ENCODE data around the gene LSM14A.
"Not testable (repeated sequence)": the region's sequence is repeated elsewhere in the genome, so short reads cannot be mapped to it uniquely, and the experiment has no call there.

Gene LSM14A

GRCh38 chr19:34189917-34190425, 17.7 kb downstream of the LSM14A start:
- DNase-seq (ENCODE audit: low read depth in 3 of 3) = no peak

DNA sequence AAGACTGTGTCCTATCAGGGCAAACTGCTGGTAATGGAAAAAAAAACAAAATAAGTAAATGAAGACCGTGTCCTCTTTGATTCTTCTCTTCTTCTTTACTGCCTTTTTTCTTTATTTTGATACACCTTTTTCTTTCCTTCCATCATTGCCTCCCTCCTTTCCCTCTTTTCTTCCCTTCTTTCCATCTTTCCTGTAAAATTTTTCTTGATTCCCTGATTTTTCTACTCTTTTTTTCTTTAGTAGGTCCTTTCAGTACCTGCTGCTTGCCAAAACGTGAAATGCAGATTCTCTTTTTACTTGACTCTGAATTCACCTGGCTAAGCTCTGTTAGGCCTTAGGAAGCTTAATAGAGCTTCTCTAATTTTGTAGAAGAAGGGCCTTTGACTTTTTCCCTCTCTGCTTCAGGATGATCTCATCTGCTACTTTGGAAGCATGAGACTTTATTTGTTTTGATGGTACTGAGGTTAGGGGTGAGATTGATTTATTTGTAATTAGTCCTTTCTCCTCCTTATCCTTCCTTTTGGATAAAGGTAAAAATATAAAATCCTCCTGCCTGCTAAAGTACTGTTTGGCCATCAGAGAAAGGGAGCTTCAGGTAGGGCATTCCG, 19.2 kb downstream of the LSM14A start:
- no peak for DNase-seq (ENCODE audit: low read depth in 3 of 3)

- DNase-seq (ENCODE audit: low read depth in 3 of 3) = no peak
Measured at GRCh38 chr19:34193439-34193838, 21.1 kb downstream of the LSM14A start.

DNA sequence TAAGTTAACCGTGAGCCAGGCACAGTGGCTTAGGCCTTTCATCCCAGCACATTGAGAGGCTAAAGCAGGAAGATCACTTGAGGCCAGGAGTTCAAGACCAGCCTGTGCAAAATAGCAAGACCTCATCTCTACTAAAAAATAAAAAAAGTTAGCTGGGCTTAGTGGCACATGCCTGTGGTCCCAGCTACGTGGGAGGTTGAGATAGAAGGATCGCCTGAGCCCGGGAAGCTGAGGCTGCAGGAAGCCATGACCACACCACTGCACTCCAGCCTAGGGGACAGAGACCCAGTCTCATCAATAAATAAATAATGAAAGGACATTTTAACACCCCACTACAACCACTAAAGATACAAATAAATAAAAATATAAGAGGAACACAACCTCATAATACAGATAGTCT, 21.6 kb downstream of the LSM14A start:
- DNase-seq (ENCODE audit: low read depth in 3 of 3) = no peak

DNA sequence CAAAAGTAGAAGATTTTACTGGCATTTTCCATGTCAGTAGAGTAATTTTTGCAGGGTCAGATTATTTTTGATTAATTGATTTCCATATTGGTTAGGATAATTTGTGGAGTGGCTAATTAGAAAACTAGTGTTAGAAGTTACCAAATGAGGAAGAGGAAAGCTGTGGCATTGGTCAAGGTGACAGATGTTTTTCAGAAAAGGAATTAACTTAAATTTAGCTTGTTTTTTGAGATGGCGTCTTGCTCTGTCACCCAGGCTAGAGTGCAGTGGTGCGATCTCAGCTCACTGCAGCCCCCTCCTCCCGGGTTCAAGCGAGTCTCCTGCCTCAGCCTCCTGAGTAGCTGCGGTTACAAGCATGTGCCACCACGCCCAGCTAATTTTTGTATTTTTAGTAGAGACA, 28.8 kb downstream of the LSM14A start:
- no peak for DNase-seq (ENCODE audit: low read depth in 3 of 3)

DNA sequence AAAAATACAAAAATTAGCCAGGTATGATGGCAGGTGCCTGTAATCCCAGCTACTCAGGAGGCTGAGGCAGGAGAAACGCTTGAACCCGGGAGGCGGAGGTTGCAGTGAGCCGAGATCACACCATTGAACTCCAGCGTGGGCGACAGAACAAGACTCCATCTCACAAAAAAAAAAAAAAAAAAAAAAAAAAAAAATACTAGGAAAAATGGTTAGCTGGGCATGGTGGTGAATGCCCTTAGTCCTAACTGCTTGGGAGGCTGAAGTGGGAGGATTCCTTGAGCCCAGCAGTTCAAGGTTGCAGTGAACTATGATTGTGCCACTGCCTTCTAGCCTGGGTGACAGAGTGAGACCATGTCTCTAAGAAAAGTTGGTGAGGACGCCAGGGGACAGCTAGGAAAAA, 33.0 kb downstream of the LSM14A start:
- not testable (repeated sequence) for DNase-seq (ENCODE audit: low read depth in 3 of 3)

DNA sequence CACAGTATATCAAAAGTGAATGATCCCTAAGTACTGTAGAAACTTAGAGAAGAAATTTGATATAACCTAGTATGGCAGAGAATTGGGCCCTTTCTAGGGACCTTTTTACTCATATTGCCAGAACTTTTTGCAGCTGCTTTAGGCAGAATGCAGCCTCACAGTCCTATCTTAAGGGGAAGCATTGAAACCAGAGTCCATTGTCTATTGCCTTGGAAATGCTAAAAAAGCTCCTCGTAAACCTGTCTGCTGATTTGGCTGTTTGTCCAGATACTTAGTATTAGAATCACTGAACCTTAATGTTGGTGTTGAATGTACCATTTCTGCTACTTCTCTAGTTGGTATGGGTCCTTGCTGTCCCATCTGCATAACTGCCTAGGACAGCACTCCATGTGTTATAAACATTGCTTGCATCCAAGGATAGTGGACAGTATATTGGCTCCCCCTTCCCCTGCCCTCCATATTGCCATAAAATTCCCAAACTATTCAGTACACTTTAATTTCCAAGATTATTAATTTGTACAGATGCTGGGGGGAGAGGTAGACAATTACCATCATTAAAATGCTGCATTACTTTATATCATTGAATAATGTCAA, 36.1 kb downstream of the LSM14A start:
- DNase-seq (ENCODE audit: low read depth in 3 of 3) = no peak

GRCh38 chr19:34209726-34210125, 37.4 kb downstream of the LSM14A start:
- no peak for DNase-seq (ENCODE audit: low read depth in 3 of 3)

DNA sequence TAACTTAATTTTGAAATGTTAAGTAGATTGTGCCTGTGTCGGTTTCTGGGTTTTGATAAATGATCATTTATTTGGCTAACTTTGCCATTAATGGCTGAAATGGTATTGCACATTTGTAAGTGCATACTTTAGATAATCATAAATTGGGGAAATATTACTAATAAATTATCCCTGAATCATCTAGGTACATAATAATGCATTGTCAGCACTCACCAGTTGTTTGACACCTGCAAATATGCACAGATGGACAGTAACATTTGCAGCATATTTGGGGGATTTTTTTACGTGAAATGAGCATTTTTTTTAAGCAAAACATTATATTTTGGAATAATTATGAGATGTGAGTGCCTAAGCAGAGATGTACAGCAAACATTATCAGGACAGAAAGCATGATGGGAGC, 41.0 kb downstream of the LSM14A start:
- no peak for DNase-seq (ENCODE audit: low read depth in 3 of 3)

DNA sequence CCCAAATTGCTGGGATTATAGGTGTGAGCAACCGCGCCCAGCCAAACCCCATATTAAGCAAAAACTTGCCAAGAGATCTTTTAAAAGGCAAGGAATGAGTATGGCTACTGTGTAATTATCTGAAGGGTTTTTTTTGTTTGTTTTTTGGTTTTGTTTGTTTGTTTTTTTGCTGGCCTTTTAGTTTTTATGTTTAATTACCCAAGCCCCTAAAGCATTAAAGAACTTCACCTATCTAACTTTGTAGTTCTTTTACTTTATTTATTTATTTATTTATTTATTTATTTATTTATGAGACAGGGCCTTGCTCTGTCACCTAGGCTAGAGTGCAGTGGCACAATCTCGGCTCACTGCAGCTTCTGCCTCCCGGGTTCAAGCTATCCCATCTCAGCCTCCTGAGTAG, 41.7 kb downstream of the LSM14A start:
- no peak for DNase-seq (ENCODE audit: low read depth in 3 of 3)

GRCh38 chr19:34215006-34215665, 42.8 kb downstream of the LSM14A start:
- DNase-seq (ENCODE audit: low read depth in 3 of 3) = no peak

DNA sequence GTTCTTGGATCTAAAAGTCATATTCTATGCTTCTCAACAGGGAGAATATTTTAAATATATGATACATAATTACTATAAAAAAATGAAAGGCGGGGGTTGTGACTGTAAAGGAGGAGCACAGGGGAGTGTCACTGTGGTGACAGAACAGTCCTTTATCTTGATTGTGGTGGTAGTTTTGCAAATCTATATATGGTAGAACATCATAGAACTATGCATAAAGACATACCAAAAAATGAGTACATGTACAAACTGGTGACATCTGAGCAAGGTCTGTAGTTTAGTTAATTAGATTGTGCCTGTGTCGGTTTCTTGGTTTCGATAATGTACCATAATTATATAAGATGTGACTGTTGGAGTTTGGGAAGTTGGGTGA, 43.3 kb downstream of the LSM14A start:
- DNase-seq (ENCODE audit: low read depth in 3 of 3) = no peak

GRCh38 chr19:34216745-34217219, 44.5 kb downstream of the LSM14A start:
- DNase-seq (ENCODE audit: low read depth in 3 of 3) = not testable (repeated sequence)

DNA sequence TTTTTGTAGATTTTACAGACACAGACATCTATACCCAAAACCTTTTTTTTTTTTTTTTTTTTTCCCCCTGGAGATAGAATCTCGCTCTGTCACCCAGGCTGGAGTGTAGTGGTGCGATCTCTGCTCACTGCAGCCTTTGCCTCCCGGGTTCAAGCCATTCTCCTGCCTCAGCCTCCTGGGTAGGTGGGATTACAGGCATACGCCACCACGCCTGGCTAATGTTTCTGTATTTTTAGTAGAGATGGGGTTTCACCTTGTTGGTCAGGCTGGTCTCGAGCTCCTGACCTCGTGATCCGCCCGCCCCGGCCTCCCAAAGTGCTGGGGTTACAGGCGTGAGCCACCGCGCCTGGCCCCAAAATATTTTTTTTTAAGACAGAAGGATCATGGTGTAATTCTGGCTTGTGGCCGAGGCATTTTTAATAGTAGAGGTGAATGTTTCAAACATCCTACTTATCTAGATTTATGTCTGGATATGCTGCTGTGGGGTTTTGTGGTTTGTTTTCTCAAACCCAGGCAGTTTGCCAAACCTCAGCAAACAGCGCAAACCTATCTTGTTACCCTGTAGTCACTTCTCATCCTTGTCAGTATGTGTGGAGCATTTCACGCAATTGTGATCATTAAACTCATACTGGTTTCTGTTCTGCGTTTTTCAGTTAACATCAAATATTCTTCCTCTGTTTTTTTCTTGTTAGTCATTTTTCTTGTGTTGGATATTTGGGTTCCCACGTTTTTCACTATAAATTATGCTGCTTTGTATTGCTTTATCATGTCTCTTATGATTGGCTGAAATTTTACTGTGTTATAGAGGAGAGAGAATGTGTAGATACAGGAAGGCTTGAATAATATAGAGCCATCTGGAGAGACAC, 45.9 kb downstream of the LSM14A start:
- peak in 1 of 3 experiments; percentile 27 for DNase-seq (ENCODE audit: low read depth in 3 of 3)

DNA sequence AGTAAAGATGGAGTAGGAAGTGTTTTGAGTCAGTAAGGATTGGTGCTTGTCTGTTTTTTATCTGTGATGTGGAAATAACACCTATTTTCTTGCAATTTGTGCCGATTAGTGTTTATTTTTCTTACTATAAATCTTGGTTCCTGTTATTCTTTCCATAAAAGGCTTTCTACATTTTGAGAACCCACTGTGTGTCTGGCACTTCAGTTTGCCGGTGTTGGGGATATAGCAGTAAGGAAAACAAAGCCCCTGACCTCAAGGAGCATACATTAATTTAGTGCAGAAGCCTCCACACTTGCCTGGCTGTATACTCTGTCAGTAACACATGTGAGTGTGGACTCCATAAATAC, 46.5 kb downstream of the LSM14A start:
- no peak for DNase-seq (ENCODE audit: low read depth in 3 of 3)

GRCh38 chr19:34220472-34221063, 48.3 kb downstream of the LSM14A start:
- DNase-seq (ENCODE audit: low read depth in 3 of 3) = peak in 1 of 3 experiments; percentile 34

DNA sequence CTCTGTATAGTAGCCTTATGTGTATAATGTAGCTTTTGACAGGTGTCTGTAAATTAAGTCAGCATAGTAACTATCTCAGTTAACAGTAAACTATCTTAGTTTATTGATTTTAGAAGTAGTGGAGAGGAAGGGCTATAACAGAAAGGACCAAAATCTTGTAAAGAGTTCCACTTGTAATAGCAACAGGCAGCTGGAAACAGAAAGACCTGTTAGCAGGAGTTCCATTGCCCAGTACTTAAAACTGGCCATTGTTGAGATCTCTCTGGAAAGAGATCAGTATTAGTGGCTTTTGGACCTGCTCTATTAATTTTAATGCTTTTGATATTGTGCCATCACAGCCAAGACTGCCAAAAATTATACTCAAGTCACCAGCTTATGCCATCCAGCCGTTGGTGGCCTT, 50.1 kb downstream of the LSM14A start:
- no peak for DNase-seq (ENCODE audit: low read depth in 3 of 3)

GRCh38 chr19:34224996-34225658, 52.8 kb downstream of the LSM14A start:
- DNase-seq (ENCODE audit: low read depth in 3 of 3) = no peak

GRCh38 chr19:34225659-34226015, 53.3 kb downstream of the LSM14A start:
- DNase-seq (ENCODE audit: low read depth in 3 of 3) = no peak

DNA sequence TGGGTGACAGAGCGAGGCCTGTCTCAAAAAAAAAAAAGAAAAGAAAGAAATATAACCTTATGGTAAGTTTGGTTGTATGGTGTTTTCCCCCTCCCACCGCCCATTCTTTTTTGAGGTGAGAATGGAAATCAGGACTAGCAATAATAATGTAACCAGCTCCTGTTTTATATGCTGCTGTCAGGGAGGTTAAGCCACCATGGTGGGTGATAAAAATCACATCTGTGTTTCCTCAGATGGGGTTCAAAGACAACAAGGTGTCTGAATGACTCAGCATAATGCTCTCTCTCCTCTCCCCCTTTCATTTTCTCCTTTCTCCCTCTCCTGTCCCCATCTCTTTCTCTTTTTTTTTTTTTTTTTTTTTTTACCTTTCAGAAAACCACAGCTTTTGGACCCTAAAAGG, 53.7 kb downstream of the LSM14A start:
- no peak for DNase-seq (ENCODE audit: low read depth in 3 of 3)

DNA sequence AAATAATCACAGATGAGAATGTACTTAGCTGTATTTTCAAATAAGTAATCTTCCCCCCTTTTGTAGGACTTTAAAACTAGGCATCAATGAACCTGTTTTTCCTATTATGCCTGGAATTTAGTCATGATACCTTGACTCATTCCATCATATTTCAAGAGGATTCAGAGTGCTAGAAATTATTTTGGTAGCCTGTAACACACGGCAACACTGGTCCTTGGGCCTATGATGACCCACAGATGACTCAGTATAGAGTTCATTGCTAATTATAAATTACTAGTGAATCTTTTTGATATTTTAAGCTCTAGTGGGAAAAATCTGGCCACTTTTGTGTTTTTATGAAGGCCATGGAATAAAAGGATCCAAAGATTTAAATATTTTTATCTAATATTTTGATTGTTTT, 56.0 kb downstream of the LSM14A start:
- no peak for DNase-seq (ENCODE audit: low read depth in 3 of 3)
